A673 (cell line): ENCODE results near the gene WFIKKN1. TPM values are rescaled to one million over a fixed set of nuclear protein-coding genes. Genes with fewer than 3 reads are reported as not detected.

Experiments
- BruUV-seq: library from RNA; stranded (reverse); fragments of 400-500 nt; replicated peaks from 2 replicates; lab custom pipeline; 2021; lab: Mats Ljungman, UMichigan
- CTCF ChIA-PET: fragments of 300-600 bp; sonication (Branson Sonifier 250); formaldehyde crosslinking; loops from one replicate; lab custom pipeline; 2022; ENCODE audit warnings: antibody characterized with exemption; lab: Charles Lee
- POLR2A ChIA-PET: fragments of 300-600 bp; sonication (Branson Sonifier 250); formaldehyde crosslinking; loops from one replicate; lab custom pipeline; 2022; ENCODE audit warnings: antibody characterized with exemption; ENCODE audit not compliant: low non-redundant PET; lab: Charles Lee
- DNase-seq: peaks from one replicate; pipeline ENCODE4 v3.0.0-alpha.2; 2015; ENCODE audit warnings: low spot score
- H3K27ac ChIP-seq: fragments of 200-600 bp; sonication (generic); 2 replicates; pipeline ENCODE4 v1.5.1; 2016; ENCODE audit warnings: mixed run types, low read depth, mild to moderate bottlenecking, mixed read lengths, antibody characterized with exemption, low read length; ENCODE audit not compliant: poor library complexity, severe bottlenecking
- H3K27me3 ChIP-seq: fragments of 200-600 bp; sonication (generic); replicated peaks from 2 replicates; pipeline ENCODE4 v1.6.1; 2017; ENCODE audit warnings: mixed run types, low read depth, mild to moderate bottlenecking, mixed read lengths, antibody characterized with exemption, low read length; ENCODE audit not compliant: insufficient read depth, poor library complexity
- H3K36me3 ChIP-seq: fragments of 200-600 bp; sonication (generic); 2 replicates; pipeline ENCODE4 v1.6.1; 2016; ENCODE audit warnings: mixed run types, mild to moderate bottlenecking, mixed read lengths, antibody characterized with exemption, low read length; ENCODE audit not compliant: insufficient read depth, poor library complexity, severe bottlenecking
- H3K4me1 ChIP-seq: fragments of 200-600 bp; sonication (generic); 2 replicates; pipeline ENCODE4 v1.6.1; 2017; ENCODE audit warnings: mixed run types, mild to moderate bottlenecking, mixed read lengths, antibody characterized with exemption, low read length; ENCODE audit not compliant: insufficient read depth, poor library complexity, severe bottlenecking
- H3K4me3 ChIP-seq: fragments of 200-600 bp; sonication (generic); 2 replicates; pipeline ENCODE4 v1.5.1; 2016; ENCODE audit warnings: low read depth, mixed run types, mild to moderate bottlenecking, mixed read lengths, low read length; ENCODE audit not compliant: poor library complexity, severe bottlenecking
- H3K9me3 ChIP-seq: fragments of 200-600 bp; sonication (generic); 2 replicates; pipeline ENCODE4 v1.6.1; 2016; ENCODE audit warnings: mixed run types, low read depth, mild to moderate bottlenecking, mixed read lengths, antibody characterized with exemption, low read length; ENCODE audit not compliant: poor library complexity, severe bottlenecking
- EZH2 ChIP-seq: fragments of 200-600 bp; sonication (generic); IDR thresholded peaks from 2 replicates; pipeline ENCODE4 v1.6.1; 2017; ENCODE audit warnings: borderline replicate concordance, low read depth, mild to moderate bottlenecking, mixed read lengths, antibody characterized with exemption, low read length; ENCODE audit not compliant: poor library complexity, severe bottlenecking
- intact Hi-C: fragments of 100-400 bp; cut with micrococcal nuclease; formaldehyde crosslinking; loops from one replicate; pipeline ENCODE4 v1.10.0; 2022; ENCODE audit not compliant: unreplicated experiment
- total RNA-seq: library from RNA; stranded (reverse); gene quantifications from 2 replicates; pipeline ENCODE4 v1.2.3, GENCODE V29; 2021
- TF ChIP-seq, protein P1 (sequence below): fragments of 300-800, 200-600 bp; sonication (generic); conservative IDR thresholded peaks from 2 replicates; pipeline ENCODE4 v1.5.1; 2017; ENCODE audit warnings: low read depth, mild to moderate bottlenecking, antibody characterized with exemption, low read length, moderate library complexity, mixed read lengths

WFIKKN1 gene
- total RNA-seq, 1 experiment from 2014 or later, result 1.7 TPM

DNA sequence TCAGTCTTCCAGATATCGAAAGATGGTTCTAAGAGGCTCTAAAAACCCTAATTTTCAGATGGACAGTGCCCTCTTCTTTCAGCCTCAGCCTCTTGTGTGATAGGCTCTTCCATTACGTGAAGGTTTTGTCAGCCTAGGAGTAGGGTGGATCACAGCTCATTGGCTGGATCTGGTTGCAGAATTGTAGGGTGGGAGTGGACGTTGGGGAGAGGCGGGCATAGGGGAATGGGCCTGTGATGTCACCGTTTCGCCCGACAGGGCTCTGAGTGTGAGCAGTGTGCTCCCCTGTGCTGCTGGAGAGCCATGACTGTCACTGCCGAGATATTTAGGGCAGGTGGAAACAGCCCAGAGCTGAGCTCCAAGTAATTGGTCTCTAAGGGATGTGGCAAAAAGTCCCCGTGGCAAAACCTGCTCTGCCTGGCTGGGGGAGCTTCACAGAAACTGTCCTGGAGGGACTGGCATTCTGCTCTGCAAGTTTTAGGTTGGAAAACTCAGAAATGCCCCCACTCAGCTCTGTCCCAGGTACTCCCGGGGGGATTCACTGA lies 6.2 kb upstream of the WFIKKN1 start:
- intact Hi-C loops, result no loop called here
- Histone ChIP-seq H3K4me1 (peaks cover 5% of the 10 kb centered on the region), H3K9me3 (no peaks in the 10 kb centered on the region), H3K27ac (no peak overlapping the region), H3K27me3 (no peaks in the 10 kb centered on the region), H3K36me3 (peaks cover 4% of the 10 kb centered on the region), H3K4me3 (no peak overlapping the region)
- CTCF ChIA-PET, result interaction anchor here (0.6 kb wide), 2 partner anchors 239 to 1043 kb away, joined by 3 to 9 read pairs; no protein-coding TSS in a partner anchor
- BruUV-seq, result no TSS peak
- POLR2A ChIA-PET, result no interaction called here
- TF ChIP-seq, protein P1, sequence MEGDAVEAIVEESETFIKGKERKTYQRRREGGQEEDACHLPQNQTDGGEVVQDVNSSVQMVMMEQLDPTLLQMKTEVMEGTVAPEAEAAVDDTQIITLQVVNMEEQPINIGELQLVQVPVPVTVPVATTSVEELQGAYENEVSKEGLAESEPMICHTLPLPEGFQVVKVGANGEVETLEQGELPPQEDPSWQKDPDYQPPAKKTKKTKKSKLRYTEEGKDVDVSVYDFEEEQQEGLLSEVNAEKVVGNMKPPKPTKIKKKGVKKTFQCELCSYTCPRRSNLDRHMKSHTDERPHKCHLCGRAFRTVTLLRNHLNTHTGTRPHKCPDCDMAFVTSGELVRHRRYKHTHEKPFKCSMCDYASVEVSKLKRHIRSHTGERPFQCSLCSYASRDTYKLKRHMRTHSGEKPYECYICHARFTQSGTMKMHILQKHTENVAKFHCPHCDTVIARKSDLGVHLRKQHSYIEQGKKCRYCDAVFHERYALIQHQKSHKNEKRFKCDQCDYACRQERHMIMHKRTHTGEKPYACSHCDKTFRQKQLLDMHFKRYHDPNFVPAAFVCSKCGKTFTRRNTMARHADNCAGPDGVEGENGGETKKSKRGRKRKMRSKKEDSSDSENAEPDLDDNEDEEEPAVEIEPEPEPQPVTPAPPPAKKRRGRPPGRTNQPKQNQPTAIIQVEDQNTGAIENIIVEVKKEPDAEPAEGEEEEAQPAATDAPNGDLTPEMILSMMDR, result no peak
- no peak for TF ChIP-seq EZH2
- no peak for DNase-seq

DNA sequence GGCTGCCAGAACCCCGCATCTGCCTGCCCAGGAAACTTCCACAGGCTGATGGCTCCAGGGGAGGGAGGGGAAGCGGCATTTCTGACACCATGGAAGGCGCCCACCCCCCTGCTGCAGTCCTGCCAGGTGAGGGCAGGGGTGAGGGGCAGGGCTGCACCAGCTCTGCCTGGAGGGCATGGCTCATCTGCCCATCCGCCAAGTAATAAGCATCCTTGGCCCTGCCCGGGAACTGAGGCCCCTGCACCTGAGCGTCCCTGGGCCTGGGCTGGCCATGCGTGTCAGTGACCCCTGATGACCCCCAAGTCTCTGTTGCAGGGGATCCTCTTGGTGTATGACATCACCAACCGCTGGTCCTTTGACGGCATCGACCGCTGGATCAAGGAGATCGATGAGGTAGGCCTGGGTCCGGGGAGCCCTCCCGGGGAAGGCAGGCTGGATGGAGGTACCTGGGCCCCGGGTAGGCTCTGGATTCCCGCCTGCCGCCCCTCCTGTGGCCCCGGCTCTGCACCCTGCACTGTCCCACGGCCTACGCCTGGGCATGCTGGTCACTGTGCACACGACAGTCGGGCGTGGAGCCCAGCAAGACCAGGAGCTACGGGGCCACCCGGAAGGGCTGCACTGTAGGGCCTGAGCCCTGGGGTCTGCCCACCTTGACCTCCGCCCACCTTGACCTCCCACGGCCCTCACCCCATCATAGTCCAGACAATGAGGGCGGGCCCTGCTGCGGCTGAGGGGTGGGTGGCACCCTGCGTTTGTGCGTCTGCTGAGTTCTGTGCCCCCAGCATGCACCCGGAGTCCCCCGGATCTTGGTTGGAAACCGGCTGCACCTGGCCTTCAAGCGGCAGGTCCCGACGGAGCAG lies 5.4 kb upstream of the WFIKKN1 start:
- no TSS peak for BruUV-seq
- intact Hi-C loops, result no loop called here
- ChIA-PET POLR2A (no interaction called here), CTCF (interaction anchor here (0.6 kb wide), 1 partner anchor 240 kb away, joined by 9 read pairs; no protein-coding TSS in a partner anchor)
- TF ChIP-seq EZH2, result no peak
- TF ChIP-seq, protein P1, result no peak
- Histone ChIP-seq H3K27me3 (no peaks in the 10 kb centered on the region), H3K9me3 (no peaks in the 10 kb centered on the region), H3K4me1 (peaks cover 5% of the 10 kb centered on the region), H3K27ac (no peak overlapping the region), H3K4me3 (no peak overlapping the region), H3K36me3 (peaks cover 4% of the 10 kb centered on the region)
- DNase-seq, result no peak

DNA sequence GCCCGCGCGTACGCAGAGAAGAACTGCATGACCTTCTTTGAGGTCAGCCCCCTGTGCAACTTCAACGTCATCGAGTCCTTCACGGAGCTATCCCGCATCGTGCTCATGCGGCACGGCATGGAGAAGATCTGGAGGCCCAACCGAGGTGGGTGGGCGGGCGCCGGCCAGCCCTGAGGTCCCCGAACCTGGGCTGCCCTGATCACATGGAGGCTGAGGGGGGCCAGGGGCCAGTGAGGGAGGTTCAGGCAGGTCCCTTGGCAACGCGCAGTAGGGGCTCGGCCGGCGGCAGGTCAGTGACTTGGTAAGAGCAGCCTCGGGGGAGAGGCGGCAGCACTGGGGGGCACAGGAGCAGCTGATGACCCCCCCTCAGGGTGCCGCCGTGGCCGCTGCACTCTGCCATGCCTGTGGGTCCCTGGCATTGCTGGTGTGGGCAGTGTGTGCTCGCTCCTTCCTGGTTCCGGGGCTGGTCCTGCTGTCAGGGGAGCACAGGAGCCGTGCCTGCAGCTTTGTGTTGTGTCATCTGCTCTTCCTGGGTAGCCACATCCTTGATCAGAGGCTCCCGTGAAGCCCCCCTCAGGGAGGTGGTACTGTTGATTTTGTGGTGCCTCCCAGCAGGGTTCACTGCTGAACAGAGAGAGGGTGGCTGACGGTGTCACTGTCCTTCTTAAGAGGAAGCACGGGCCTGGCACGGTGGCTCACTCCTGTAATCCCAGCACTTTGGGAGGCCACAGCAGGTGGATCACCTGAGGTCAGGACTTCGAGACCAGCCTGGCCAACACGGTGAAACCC lies 4.6 kb upstream of the WFIKKN1 start:
- intact Hi-C loops, result no loop called here
- ChIA-PET POLR2A (no interaction called here), CTCF (no interaction called here)
- Histone ChIP-seq H3K9me3 (no peaks in the 10 kb centered on the region), H3K4me1 (peaks cover 5% of the 10 kb centered on the region), H3K36me3 (peaks cover 4% of the 10 kb centered on the region), H3K27me3 (no peaks in the 10 kb centered on the region), H3K4me3 (no peak overlapping the region), H3K27ac (no peak overlapping the region)
- DNase-seq, result no peak
- TF ChIP-seq, protein P1, result no peak
- TF ChIP-seq EZH2, result no peak
- BruUV-seq, result no TSS peak
